Measurements from ENCODE around the gene LMO4. TPM values are rescaled to one million over a fixed set of nuclear protein-coding genes. Genes with fewer than 3 reads are reported as not detected.

LMO4 gene
- polyA plus RNA-seq, 3 donors, result 20.3 to 71.8 (median 22.3) TPM

DNA sequence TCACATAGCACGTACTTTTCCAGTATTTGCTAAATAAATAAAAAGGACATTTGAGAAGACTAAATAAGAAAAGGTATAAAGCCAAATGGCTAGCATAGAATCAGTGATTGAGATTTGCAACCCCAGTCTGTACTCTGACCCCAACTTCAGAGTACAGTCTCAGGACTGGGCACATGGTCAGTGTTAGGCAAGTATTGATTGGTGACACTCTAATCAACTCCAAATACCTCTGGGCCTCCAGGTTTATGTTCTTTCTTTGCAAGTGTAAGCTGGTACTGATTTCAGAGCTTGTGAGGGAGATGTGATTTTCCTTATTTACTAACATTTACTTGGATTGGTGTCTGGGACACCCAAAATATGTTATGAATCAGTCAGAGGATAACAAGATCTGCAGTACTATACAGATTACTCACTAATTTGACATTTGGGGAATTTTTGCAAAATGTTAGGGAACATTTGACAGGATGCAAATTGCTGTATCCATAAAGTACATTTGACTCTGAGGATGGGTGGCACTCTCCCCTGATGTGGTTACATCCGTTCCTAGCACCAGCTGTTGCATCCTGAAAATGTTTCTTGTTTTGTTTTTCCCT lies 34.2 kb downstream of the LMO4 start:
- no peak overlapping the region for H3K9ac ChIP-seq (ENCODE audit: insufficient read depth, low read length, poor library complexity, severe bottlenecking)
- no peak for DNase-seq
- H3K27me3 Mint-ChIP-seq (ENCODE audit: low read depth in 3 of 3), result peaks cover 0 to 4% (median 0%) of the 10 kb centered on the region in 3 donors
- no peak overlapping the region for H3K27ac ChIP-seq (ENCODE audit: low read depth in 1 of 2, low read length in 2 of 2)
- no peak overlapping the region for H2AFZ ChIP-seq (ENCODE audit: insufficient read depth, low read depth, low read length, poor library complexity, severe bottlenecking)
- no peaks in the 10 kb centered on the region for H3K79me2 ChIP-seq (ENCODE audit: insufficient read depth, low read length)
- H3K4me1 ChIP-seq (ENCODE audit: control insufficient read depth in 1 of 2, insufficient read depth in 2 of 2, low read length in 2 of 2), result no peaks in the 10 kb centered on the region
- H3K36me3 ChIP-seq (replicated peaks in 1 of 2; ENCODE audit: control insufficient read depth in 1 of 2, insufficient read depth in 2 of 2, low read length in 2 of 2), result no peaks in the 10 kb centered on the region
- H3K27me3 ChIP-seq (ENCODE audit: control insufficient read depth in 2 of 2, insufficient read depth in 2 of 2, low read length in 2 of 2), result no peaks in the 10 kb centered on the region
- no peaks in the 10 kb centered on the region for H3K4me1 Mint-ChIP-seq
- H3K9me3 ChIP-seq (replicated peaks in 1 of 2; ENCODE audit: control insufficient read depth in 1 of 2, insufficient read depth in 1 of 2, low read length in 2 of 2), result no peaks in the 10 kb centered on the region
- no peak overlapping the region for H3K4me3 Mint-ChIP-seq
- no peaks in the 10 kb centered on the region for H4K20me1 ChIP-seq (ENCODE audit: insufficient read depth, low read length)
- 100% methylated on average over 1 of the region's 2 CpGs for WGBS (ENCODE audit: insufficient coverage)
- H3K4me2 ChIP-seq (replicated peaks; ENCODE audit: extremely low read depth, low read length, poor library complexity, severe bottlenecking), result no peak overlapping the region
- TF ChIP-seq, protein P1, sequence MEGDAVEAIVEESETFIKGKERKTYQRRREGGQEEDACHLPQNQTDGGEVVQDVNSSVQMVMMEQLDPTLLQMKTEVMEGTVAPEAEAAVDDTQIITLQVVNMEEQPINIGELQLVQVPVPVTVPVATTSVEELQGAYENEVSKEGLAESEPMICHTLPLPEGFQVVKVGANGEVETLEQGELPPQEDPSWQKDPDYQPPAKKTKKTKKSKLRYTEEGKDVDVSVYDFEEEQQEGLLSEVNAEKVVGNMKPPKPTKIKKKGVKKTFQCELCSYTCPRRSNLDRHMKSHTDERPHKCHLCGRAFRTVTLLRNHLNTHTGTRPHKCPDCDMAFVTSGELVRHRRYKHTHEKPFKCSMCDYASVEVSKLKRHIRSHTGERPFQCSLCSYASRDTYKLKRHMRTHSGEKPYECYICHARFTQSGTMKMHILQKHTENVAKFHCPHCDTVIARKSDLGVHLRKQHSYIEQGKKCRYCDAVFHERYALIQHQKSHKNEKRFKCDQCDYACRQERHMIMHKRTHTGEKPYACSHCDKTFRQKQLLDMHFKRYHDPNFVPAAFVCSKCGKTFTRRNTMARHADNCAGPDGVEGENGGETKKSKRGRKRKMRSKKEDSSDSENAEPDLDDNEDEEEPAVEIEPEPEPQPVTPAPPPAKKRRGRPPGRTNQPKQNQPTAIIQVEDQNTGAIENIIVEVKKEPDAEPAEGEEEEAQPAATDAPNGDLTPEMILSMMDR (IDR thresholded peaks at IDR 0.05), result no peak
- intact Hi-C loops (cut with micrococcal nuclease), result no loop called here
- H3K9me3 Mint-ChIP-seq, result peaks cover 0 to 11% (median 7%) of the 10 kb centered on the region in 7 donors
- no peak overlapping the region for H3K27ac Mint-ChIP-seq
- H3K36me3 Mint-ChIP-seq, result peaks cover 8 to 12% of the 10 kb centered on the region in 2 donors
- H3K4me3 ChIP-seq (replicated peaks in 1 of 3; ENCODE audit: low read depth in 2 of 3, low read length in 3 of 3), result no peak overlapping the region

DNA sequence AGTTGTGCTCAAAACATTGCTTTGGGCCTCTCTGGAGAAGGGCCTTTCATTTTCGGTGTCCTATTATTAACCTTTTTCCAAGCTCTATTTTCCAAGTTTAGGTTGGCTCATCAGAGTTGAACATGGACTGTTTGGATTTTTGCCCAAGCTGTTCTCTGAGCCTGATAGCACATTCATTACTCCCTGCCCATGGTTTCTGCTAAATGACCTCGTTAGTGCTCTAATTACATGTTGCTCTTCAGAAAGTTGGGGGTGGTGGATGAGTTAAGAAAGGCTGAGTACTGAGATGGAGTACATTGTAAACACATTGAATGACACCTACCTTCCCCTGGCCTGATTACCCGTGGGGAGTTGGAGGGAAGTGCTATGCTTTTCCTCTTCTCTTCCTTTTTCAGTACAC lies 38.9 kb downstream of the LMO4 start:
- Histone ChIP-seq H3K9me3 (replicated peaks in 1 of 2; ENCODE audit: control insufficient read depth in 1 of 2, insufficient read depth in 1 of 2, low read length in 2 of 2) (no peaks in the 10 kb centered on the region), H4K20me1 (ENCODE audit: insufficient read depth, low read length) (no peaks in the 10 kb centered on the region), H3K36me3 (replicated peaks in 1 of 2; ENCODE audit: control insufficient read depth in 1 of 2, insufficient read depth in 2 of 2, low read length in 2 of 2) (no peaks in the 10 kb centered on the region), H3K4me3 (replicated peaks in 1 of 3; ENCODE audit: low read depth in 2 of 3, low read length in 3 of 3) (no peak overlapping the region), H3K9ac (ENCODE audit: insufficient read depth, low read length, poor library complexity, severe bottlenecking) (no peak overlapping the region), H2AFZ (ENCODE audit: insufficient read depth, low read depth, low read length, poor library complexity, severe bottlenecking) (no peak overlapping the region), H3K27me3 (ENCODE audit: control insufficient read depth in 2 of 2, insufficient read depth in 2 of 2, low read length in 2 of 2) (no peaks in the 10 kb centered on the region), H3K27ac (ENCODE audit: low read depth in 1 of 2, low read length in 2 of 2) (no peak overlapping the region), H3K79me2 (ENCODE audit: insufficient read depth, low read length) (no peaks in the 10 kb centered on the region), H3K4me2 (replicated peaks; ENCODE audit: extremely low read depth, low read length, poor library complexity, severe bottlenecking) (no peak overlapping the region), H3K4me1 (ENCODE audit: control insufficient read depth in 1 of 2, insufficient read depth in 2 of 2, low read length in 2 of 2) (no peaks in the 10 kb centered on the region)
- H3K4me3 Mint-ChIP-seq, result no peak overlapping the region
- intact Hi-C loops (cut with micrococcal nuclease), result no loop called here
- H3K27ac Mint-ChIP-seq, result no peak overlapping the region
- no peak for DNase-seq
- H3K9me3 Mint-ChIP-seq, result peaks cover 0 to 12% (median 4%) of the 10 kb centered on the region in 7 donors
- no peaks in the 10 kb centered on the region for H3K4me1 Mint-ChIP-seq
- TF ChIP-seq, protein P1 (IDR thresholded peaks at IDR 0.05), result no peak
- H3K36me3 Mint-ChIP-seq, result peaks cover 0 to 3% of the 10 kb centered on the region in 2 donors
- peaks cover 0 to 2% (median 0%) of the 10 kb centered on the region in 3 donors for H3K27me3 Mint-ChIP-seq (ENCODE audit: low read depth in 3 of 3)
- 100% methylated on average over 1 of the region's 3 CpGs for WGBS (ENCODE audit: insufficient coverage)

Measured in CD14-positive monocyte (primary cell).